GM18511 (cell line): ENCODE data around the gene TIMM44.

Experiments
- ATAC-seq: cut with Tn5 transposase; IDR thresholded peaks from one replicate; pipeline ENCODE4 v1.9.1; 2021; ENCODE audit warnings: mild to moderate bottlenecking, moderate library complexity; ENCODE audit not compliant: unreplicated experiment

Gene TIMM44

GRCh38 chr19:7879111-7879807 lies 64.2 kb downstream of the TIMM44 start:
- ATAC-seq = no peak

- ATAC-seq = no peak
Observed at GRCh38 chr19:7877249-7877836, 66.1 kb downstream of the TIMM44 start.
